Rectal smooth muscle tissue (tissue), 1 donor: Measurements from ENCODE around the gene JSRP1.

ENCODE experiments used
- H3K27ac ChIP-seq: one replicate; pipeline ENCODE4 v1.7.0; 2013; ENCODE audit warnings: low read depth, low read length, inconsistent platforms
- H3K27me3 ChIP-seq: one replicate; pipeline ENCODE4 v1.7.0; 2013; ENCODE audit warnings: low read length; ENCODE audit not compliant: control insufficient read depth, insufficient read depth
- H3K36me3 ChIP-seq: one replicate; pipeline ENCODE4 v1.7.0; 2013; ENCODE audit warnings: low read length; ENCODE audit not compliant: control insufficient read depth, insufficient read depth
- H3K4me1 ChIP-seq: one replicate; pipeline ENCODE4 v1.7.0; 2013; ENCODE audit warnings: low read length; ENCODE audit not compliant: control insufficient read depth, insufficient read depth
- H3K4me3 ChIP-seq: one replicate; pipeline ENCODE4 v1.7.0; 2013; ENCODE audit warnings: low read length
- H3K9ac ChIP-seq: one replicate; pipeline ENCODE4 v1.7.0; 2013; ENCODE audit warnings: low read length

JSRP1 gene

DNA sequence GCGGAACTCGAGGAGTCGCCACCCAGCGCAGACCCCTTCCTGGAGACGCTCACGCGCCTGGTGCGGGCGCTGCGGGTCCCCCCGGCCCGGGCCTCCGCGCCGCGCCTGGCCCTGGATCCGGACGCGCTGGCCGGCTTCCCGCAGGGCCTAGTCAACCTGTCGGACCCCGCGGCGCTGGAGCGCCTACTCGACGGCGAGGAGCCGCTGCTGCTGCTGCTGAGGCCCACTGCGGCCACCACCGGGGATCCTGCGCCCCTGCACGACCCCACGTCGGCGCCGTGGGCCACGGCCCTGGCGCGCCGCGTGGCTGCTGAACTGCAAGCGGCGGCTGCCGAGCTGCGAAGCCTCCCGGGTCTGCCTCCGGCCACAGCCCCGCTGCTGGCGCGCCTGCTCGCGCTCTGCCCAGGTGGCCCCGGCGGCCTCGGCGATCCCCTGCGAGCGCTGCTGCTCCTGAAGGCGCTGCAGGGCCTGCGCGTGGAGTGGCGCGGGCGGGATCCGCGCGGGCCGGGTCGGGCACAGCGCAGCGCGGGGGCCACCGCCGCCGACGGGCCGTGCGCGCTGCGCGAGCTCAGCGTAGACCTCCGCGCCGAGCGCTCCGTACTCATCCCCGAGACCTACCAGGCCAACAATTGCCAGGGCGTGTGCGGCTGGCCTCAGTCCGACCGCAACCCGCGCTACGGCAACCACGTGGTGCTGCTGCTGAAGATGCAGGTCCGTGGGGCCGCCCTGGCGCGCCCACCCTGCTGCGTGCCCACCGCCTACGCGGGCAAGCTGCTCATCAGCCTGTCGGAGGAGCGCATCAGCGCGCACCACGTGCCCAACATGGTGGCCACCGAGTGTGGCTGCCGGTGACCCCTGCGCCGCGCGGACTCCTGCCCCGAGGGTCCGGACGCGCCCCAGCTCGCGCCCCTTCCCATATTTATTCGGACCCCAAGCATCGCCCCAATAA lies 4.8 kb downstream of the JSRP1 start:
- H3K9ac ChIP-seq: no peak overlapping the region
- H3K4me3 ChIP-seq: peak overlapping the region; percentile 4
- peaks cover 46% of the 10 kb centered on the region for H3K27me3 ChIP-seq
- H3K36me3 ChIP-seq: peaks cover 17% of the 10 kb centered on the region
- no peak overlapping the region for H3K27ac ChIP-seq
- H3K4me1 ChIP-seq: no peaks in the 10 kb centered on the region

DNA sequence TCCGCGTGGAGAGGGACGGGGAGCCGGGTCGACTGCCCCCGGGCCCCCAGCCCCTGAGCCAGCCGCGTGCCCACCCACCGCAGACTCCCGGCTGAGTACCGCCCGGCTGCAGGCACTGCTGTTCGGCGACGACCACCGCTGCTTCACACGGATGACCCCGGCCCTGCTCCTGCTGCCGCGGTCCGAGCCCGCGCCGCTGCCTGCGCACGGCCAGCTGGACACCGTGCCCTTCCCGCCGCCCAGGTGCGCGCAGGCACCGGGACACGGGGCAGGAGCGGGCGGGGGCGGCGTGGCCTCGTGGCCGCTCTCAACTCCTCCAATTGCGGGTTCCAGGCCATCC lies 5.5 kb downstream of the JSRP1 start:
- H3K4me3 ChIP-seq: no peak overlapping the region
- H3K9ac ChIP-seq: no peak overlapping the region
- H3K27ac ChIP-seq: no peak overlapping the region
- H3K36me3 ChIP-seq: peaks cover 23% of the 10 kb centered on the region
- peaks cover 46% of the 10 kb centered on the region for H3K27me3 ChIP-seq
- H3K4me1 ChIP-seq: no peaks in the 10 kb centered on the region

DNA sequence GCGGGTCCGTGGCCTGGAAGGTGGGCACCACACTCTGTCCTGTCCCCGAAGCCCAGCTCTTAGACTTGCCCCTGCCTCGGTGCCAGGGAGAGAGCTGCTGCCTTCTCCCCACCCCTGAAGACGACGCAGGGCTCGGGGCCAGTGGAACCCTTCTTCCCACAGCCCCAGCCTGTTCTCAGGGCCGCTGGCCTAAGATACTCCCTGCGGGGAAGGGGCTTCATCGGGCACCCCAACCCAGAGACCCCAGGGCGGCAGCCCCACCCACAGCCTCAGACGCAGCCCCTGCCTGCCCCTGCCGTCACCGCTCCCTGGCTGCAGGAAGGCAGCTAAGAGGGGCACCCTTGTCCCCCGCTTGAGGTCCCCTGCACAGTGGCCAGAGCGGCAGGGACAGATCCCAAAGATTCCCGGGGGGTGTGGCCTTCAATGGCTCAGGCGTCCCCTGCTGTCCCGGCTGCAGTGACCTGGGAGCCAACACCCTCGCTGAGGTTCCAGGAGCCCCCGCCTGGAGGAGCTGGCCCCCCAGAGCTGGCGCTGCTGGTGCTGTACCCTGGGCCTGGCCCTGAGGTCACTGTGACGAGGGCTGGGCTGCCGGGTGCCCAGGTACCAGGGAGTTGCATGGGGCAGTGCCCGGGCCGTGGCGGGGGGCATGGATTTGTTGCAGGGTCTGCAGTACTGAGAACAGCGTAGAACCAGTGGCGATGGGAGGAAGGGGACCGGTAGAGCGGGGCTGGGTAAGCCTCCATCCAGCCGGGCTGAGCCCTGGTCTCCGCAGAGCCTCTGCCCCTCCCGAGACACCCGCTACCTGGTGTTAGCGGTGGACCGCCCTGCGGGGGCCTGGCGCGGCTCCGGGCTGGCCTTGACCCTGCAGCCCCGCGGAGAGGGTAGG lies 6.1 kb downstream of the JSRP1 start:
- Histone ChIP-seq H3K27me3 (peaks cover 44% of the 10 kb centered on the region), H3K4me1 (no peaks in the 10 kb centered on the region), H3K4me3 (no peak overlapping the region), H3K9ac (no peak overlapping the region), H3K36me3 (peaks cover 29% of the 10 kb centered on the region), H3K27ac (no peak overlapping the region)

DNA sequence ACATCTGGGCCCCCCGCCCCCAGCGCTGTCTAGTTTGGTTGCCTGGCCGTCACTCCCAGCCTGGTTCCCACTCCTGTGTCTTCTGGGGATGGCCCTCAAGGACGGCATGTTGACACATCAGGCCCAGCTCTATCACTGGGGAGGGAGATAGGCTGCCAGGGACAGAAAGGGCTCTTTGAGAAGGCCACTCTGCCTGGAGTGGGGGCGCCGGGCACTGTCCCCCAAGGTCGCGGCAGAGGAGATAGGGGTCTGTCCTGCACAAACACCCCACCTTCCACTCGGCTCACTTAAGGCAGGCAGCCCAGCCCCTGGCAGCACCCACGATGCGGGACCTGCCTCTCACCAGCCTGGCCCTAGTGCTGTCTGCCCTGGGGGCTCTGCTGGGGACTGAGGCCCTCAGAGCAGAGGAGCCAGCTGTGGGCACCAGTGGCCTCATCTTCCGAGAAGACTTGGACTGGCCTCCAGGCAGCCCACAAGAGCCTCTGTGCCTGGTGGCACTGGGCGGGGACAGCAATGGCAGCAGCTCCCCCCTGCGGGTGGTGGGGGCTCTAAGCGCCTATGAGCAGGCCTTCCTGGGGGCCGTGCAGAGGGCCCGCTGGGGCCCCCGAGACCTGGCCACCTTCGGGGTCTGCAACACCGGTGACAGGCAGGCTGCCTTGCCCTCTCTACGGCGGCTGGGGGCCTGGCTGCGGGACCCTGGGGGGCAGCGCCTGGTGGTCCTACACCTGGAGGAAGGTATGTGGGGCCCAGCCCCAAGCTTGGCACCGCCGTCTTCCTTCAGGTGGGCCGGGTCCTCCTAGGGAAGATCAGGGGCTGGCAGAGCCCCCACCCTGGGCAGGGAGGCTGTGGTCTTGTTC lies 7.0 kb downstream of the JSRP1 start, which contains the start of gene AMH:
Gene AMH, plus strand, starts transcription at position 314 of the 857 bp plus-strand sequence. Its CDS starts 10 bp downstream, at position 324.
- Histone ChIP-seq H3K9ac (no peak within 1 kb of the TSS), H3K36me3 (peaks cover 36% of the 10 kb centered on the region), H3K27ac (no peak within 1 kb of the TSS), H3K4me1 (no peaks in the 10 kb centered on the region), H3K4me3 (no peak within 1 kb of the TSS), H3K27me3 (peaks cover 41% of the 10 kb centered on the region)

DNA sequence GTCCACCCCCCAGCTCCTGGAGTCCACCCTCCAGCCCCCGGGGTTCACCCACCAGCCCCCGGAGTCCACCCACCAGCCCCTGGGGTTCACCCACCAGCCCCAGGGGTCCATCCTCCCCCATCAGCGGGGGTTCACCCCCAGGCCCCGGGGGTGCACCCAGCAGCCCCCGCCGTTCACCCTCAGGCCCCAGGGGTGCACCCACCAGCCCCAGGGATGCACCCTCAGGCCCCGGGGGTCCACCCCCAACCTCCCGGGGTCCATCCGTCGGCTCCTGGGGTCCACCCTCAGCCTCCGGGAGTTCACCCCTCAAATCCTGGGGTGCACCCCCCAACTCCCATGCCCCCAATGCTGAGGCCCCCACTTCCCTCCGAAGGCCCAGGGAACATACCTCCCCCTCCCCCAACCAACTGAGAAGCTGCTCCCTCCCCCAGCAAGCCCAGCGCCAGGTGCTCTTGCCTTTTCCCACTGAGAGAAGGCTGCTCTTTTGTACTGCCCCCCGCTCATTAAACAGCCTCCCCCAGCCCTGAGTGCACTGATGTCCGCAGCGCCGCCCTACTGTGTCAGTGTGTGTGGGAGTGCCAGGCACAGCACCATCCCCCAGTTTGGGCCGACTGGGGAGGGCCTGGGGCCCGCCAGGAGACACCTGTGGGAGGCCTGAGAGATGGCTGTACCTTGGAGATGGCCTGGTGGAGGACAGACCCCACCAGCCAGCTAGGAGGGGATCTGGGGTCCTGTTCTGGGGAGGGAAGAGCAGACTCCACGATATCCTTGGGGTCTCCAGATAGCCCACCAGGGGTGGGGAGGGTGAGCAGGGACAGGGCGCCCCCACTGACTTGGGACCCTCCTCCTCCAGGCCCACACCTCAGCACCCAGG lies 7.8 kb downstream of the JSRP1 start:
- Histone ChIP-seq H3K4me1 (no peaks in the 10 kb centered on the region), H3K4me3 (no peak overlapping the region), H3K36me3 (peaks cover 44% of the 10 kb centered on the region), H3K27me3 (peaks cover 37% of the 10 kb centered on the region), H3K27ac (no peak overlapping the region), H3K9ac (no peak overlapping the region)

DNA sequence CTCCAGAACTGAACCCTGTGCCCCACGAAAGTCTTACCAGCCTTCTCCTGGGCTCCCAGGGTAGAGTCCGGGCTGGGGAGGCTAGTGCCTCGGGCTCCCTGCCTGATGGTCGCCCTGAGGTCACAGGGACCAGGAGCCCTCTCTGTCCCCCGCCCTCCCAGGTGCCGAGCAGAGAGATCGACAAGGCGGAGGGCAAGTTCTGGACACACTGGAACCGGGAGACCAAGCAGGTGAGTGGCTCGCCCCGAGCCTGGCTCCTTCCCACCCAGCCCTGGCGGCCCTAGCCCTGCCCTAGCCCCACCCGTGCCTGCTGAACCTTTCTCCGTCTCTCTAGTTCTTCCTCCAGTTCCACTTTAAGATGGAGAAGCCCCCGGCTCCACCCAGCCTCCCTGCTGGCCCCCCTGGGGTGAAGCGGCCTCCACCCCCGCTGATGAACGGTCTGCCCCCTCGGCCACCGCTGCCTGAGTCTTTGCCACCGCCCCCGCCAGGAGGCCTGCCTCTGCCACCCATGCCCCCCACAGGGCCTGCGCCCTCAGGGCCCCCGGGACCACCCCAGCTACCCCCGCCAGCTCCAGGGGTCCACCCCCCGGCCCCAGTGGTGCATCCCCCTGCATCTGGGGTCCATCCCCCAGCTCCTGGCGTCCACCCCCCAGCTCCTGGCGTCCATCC lies 8.7 kb downstream of the JSRP1 start:
- Histone ChIP-seq H3K27ac (no peak overlapping the region), H3K4me3 (no peak overlapping the region), H3K4me1 (no peaks in the 10 kb centered on the region), H3K9ac (no peak overlapping the region), H3K27me3 (peaks cover 29% of the 10 kb centered on the region), H3K36me3 (peaks cover 44% of the 10 kb centered on the region)

DNA sequence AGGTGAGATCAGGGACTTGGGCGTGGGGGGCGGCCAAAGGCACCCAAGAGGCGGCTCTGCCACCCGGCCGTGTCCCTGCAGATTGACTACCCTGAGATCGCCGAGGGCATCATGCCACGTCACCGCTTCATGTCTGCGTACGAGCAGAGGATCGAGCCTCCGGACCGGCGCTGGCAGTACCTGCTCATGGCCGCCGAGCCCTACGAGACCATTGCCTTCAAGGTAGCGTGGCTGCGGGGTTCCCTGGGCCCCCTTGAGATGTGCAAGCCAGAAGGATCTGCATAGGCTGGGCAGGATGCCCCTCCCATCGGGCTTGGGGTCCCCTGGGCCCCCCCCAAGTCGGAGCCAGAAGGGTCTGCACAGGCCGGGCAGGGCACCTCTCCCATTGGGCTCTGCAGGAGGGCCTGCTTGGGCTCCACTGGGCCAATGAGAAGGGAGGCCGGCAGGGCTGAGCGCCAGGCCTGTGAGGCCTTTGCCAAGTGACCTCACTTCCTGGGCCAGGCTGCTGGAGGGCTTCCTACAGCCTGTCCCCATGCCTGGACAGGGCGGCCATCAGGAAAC lies 9.3 kb downstream of the JSRP1 start:
- Histone ChIP-seq H3K27me3 (peaks cover 23% of the 10 kb centered on the region), H3K4me1 (no peaks in the 10 kb centered on the region), H3K4me3 (no peak overlapping the region), H3K9ac (no peak overlapping the region), H3K36me3 (peaks cover 44% of the 10 kb centered on the region), H3K27ac (no peak overlapping the region)

DNA sequence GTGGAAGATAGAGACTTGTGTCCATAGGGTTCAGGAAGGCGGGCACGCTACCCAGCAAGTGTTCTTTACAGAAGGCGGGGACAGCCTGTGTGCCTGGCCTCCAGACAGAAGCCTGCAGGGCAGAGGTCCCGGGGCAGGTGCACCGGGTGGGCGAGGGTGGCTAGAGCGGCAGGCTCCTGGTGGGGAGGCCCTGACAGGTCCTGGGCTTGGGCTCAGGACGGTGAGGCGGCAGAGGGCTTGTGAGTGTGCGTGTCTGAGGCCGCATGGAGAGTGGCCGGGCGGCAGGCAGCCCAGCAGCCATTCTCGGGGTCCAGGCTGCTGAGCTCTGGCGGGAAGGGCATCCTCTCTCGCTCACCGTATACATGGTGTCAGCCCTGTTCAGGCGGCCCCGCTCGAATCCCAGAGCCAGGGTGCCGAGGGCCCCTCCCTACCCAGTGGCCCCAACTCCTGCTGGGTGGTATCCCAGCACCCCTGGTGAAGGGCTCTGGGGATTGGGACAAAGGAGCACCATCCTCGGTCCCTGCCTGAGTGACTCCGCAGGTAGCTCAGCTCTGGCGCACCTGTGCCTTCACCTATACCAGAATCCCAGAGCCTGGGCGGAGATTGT lies 10.1 kb downstream of the JSRP1 start:
- Histone ChIP-seq H3K9ac (no peak overlapping the region), H3K36me3 (peaks cover 44% of the 10 kb centered on the region), H3K27me3 (peaks cover 17% of the 10 kb centered on the region), H3K27ac (no peak overlapping the region), H3K4me3 (no peak overlapping the region), H3K4me1 (peaks cover 1% of the 10 kb centered on the region)

DNA sequence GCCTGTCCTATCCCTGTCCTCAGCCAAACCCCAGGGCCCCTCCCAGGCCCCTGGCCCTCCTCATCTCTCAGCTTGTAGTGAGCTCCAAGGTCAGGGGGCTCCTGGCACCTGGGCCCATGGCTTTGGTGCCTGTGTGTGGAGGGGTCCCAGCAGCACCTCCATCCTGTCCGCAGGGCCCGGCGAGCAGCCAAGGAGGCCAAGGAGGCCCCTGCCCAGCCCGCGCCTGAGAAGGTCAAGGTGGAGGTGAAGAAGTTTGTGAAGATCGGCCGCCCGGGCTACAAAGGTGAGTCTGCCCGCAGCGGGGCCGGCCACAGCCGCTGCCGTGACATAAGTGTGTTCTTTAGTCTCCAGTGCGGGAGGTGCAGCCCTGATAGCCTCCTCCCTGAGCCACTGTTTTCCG lies 10.9 kb downstream of the JSRP1 start:
- Histone ChIP-seq H3K27ac (no peak overlapping the region), H3K27me3 (peaks cover 10% of the 10 kb centered on the region), H3K9ac (no peak overlapping the region), H3K4me3 (no peak overlapping the region), H3K4me1 (peaks cover 9% of the 10 kb centered on the region), H3K36me3 (peaks cover 47% of the 10 kb centered on the region)

DNA sequence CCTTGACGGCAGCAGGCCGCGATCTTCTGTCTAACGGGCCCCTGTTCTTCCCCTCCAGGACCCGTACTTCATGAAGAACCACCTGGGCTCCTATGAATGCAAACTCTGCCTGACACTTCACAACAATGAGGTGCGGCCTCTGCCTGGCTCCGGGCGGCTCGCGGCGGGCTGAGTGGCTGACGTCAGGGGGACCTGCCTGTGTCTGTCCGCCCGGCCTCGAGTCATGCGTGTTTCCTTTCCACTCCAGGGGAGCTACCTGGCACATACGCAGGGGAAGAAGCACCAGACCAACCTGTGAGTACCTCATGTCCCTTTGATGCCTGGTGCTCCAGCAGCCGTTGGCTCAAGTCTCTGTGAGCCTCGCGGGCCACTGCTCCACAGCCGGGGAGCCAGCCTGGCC lies 11.7 kb downstream of the JSRP1 start:
- H3K9ac ChIP-seq: no peak overlapping the region
- peaks cover 47% of the 10 kb centered on the region for H3K36me3 ChIP-seq
- H3K27ac ChIP-seq: no peak overlapping the region
- H3K4me3 ChIP-seq: no peak overlapping the region
- H3K4me1 ChIP-seq: peaks cover 14% of the 10 kb centered on the region
- H3K27me3 ChIP-seq: peaks cover 3% of the 10 kb centered on the region
